ENCODE measurements around the gene WDR5. TPM values are rescaled to one million over a fixed set of nuclear protein-coding genes. Genes with fewer than 3 reads are reported as not detected.
A peak's percentile ranks its signal among the peaks of the same experiment; 100 is the strongest.

WDR5 gene
- total and polyA plus RNA-seq, 10 donors = 13.8 to 31.3 (median 19.2) TPM

DNA sequence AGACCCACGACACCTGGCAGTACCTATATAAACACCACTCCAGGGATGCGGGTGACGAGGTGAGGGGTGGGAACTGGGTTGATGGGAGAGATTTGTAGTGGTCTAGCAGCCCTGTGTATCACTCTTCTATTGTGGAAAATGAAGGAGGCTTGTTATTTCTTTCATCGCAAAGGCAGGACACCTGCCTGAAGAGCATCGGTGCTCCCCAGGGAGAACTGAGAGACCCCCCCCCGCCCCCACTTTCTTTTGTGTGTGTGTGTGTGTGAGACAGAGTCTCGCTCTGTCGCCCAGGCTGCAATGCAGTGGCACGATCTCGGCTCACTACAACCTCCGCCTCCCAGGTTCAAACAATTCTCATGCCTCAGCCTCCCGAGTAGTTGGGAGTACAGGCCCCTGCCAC lies 8.3 kb upstream of the WDR5 start:
- Histone ChIP-seq H3K36me3 (no peaks in the 10 kb centered on the region), H3K4me1 (peaks cover 0 to 35% (median 14%) of the 10 kb centered on the region in 6 donors), H3K27ac (no peak overlapping the region), H3K9me3 (no peaks in the 10 kb centered on the region), H3K4me3 (no peak overlapping the region), H3K27me3 (replicated peaks in 1 of 7) (no peaks in the 10 kb centered on the region)
- TF ChIP-seq POLR2AphosphoS5 (IDR thresholded peaks at IDR 0.05) (no peak), POLR2A (IDR thresholded peaks at IDR 0.05) (no peak)
- TF ChIP-seq, protein P1, sequence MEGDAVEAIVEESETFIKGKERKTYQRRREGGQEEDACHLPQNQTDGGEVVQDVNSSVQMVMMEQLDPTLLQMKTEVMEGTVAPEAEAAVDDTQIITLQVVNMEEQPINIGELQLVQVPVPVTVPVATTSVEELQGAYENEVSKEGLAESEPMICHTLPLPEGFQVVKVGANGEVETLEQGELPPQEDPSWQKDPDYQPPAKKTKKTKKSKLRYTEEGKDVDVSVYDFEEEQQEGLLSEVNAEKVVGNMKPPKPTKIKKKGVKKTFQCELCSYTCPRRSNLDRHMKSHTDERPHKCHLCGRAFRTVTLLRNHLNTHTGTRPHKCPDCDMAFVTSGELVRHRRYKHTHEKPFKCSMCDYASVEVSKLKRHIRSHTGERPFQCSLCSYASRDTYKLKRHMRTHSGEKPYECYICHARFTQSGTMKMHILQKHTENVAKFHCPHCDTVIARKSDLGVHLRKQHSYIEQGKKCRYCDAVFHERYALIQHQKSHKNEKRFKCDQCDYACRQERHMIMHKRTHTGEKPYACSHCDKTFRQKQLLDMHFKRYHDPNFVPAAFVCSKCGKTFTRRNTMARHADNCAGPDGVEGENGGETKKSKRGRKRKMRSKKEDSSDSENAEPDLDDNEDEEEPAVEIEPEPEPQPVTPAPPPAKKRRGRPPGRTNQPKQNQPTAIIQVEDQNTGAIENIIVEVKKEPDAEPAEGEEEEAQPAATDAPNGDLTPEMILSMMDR (IDR thresholded peaks at IDR 0.05 in 8 of 11, conservative IDR thresholded peaks at IDR 0.05 in 3 of 11) = no peak
- no peak for DNase-seq
- WGBS, 5 donors = 75 to 88% (median 79%) methylated on average over 12 of the region's 12 CpGs
- intact Hi-C loops (cut with DNase I; ENCODE audit: low total_unique reads) = no loop called here

DNA sequence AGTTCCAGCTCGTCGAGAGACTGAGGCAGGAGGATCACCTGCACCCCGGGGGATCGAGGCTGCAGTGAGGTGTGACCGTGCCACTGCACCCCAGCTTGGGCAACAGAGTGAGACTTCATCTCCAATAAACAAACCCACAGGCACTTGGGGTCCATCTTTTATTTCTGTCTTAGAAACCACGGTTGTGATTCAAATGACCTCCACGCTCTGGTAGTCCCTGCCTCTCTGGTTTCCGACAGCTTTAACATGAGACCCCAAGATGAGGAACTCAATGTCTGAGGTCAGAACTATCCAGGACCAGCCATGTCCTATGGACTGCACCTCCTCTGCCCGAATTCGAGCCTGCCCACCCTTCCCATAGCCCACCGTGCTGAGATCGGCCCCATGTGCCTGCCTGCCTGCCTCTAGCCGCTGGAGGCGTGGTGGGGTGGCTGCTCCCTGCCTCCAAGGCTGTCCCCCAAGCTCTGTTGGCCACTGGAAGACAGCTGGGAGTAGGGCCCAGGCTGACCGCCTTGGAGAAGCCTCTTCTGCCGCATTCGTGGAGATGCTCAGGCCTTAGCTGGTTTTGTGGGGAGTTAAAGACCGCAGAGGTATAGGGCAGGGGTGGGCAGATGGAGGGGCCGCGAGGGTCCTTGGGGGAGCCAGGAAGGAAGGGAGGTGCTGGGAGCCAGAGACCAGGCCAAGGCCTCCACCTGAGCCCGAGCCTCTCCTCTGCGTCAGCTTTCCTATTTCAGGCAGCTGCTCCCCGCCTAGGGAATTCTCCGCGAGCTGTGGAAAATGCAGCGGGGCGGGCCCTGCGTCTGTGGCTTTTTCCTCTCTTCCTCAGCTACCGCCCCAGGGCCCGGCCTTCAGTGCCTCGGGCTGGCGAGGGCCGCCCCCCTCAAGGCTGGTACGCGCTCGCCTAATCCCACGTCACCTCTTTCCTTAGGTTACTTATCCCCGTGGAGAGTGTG lies 6.9 kb upstream of the WDR5 start:
- intact Hi-C loops (cut with DNase I; ENCODE audit: low total_unique reads) = no loop called here
- H3K27ac ChIP-seq = peak overlapping the region; percentile 56 to 81 (median 76)
- H3K4me1 ChIP-seq = peaks cover 0 to 27% (median 14%) of the 10 kb centered on the region in 6 donors
- peak; percentile 77 for DNase-seq
- H3K4me3 ChIP-seq = no peak overlapping the region
- no peaks in the 10 kb centered on the region for H3K36me3 ChIP-seq
- 68 to 83% (median 77%) methylated on average over 37 to 38 of the region's 38 CpGs for WGBS, 5 donors
- no peak for TF ChIP-seq POLR2A (IDR thresholded peaks at IDR 0.05)
- TF ChIP-seq, protein P1 (IDR thresholded peaks at IDR 0.05 in 8 of 11, conservative IDR thresholded peaks at IDR 0.05 in 3 of 11) = peak in 1 of 11 experiments; percentile 21
- peak in 2 of 3 donors; percentile 65 to 67 for TF ChIP-seq POLR2AphosphoS5 (IDR thresholded peaks at IDR 0.05)
- no peaks in the 10 kb centered on the region for H3K27me3 ChIP-seq (replicated peaks in 1 of 7)
- no peaks in the 10 kb centered on the region for H3K9me3 ChIP-seq

DNA sequence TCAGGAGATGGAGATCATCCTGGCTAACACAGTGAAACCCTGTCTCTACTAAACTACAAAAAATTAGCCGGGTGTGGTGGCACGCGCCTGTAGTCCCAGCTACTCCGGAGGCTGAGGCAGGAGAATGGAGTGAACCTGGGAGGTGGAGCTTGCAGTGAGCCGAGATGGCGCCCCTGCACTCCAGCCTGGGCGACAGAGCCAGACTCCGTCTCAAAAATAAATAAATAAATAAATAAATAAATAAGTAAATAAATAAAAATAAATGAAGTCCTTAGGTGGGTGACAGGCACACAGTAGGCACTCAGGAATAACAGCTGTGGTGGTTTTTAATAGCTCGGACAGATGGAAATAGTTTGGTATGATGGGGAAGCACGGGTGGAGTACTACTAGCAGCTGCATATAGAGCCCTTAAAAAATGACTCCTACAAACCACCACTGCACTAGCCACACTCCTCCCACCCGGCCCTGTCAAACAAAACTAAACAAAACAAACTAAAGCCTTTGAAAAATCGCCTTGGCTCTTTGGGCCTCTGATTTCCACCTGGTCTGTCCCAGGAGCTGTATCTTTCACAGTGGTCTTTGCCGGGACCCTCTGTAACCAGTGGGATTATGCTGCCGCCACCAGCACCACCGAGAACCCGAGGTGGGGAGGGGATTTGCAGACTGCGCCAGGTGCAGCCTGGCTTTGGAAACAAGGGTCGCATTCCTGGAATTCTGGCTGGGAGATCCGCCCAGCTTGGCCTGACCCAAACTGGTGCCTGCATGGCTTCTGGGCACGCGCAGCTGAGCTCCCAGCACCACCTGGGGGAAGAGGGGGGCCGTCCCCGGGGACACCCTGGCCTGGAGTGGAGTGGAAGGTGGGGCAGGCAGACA lies 5.1 kb upstream of the WDR5 start:
- Histone ChIP-seq H3K27me3 (replicated peaks in 1 of 7) (no peaks in the 10 kb centered on the region), H3K36me3 (no peaks in the 10 kb centered on the region), H3K4me1 (peaks cover 0 to 40% (median 27%) of the 10 kb centered on the region in 6 donors), H3K9me3 (no peaks in the 10 kb centered on the region), H3K4me3 (no peak overlapping the region), H3K27ac (no peak overlapping the region)
- WGBS, 5 donors = 69 to 76% (median 72%) methylated on average over 22 to 23 of the region's 23 CpGs
- TF ChIP-seq POLR2AphosphoS5 (IDR thresholded peaks at IDR 0.05) (no peak), POLR2A (IDR thresholded peaks at IDR 0.05) (no peak)
- TF ChIP-seq, protein P1 (IDR thresholded peaks at IDR 0.05 in 8 of 11, conservative IDR thresholded peaks at IDR 0.05 in 3 of 11) = no peak
- no peak for DNase-seq
- intact Hi-C loops (cut with DNase I; ENCODE audit: low total_unique reads) = loop anchor here (10.0 kb wide), 1 partner anchor 66 kb away; the partner anchor contains the start of gene BRD3

All from spleen (tissue), 11 donors.